Neural crest cell (in vitro differentiated cells): ENCODE measurements around the gene COL20A1. TPM values are rescaled to one million over a fixed set of nuclear protein-coding genes. Genes with fewer than 3 reads are reported as not detected.

Experiments used
- DNase-seq: peaks from one replicate; pipeline ENCODE4 v3.0.0; 2021; ENCODE audit warnings: low read depth, mixed read lengths, low spot score
- H3K27ac Mint-ChIP-seq: one replicate; pipeline ENCODE4 v1.8.0; 2021; ENCODE audit warnings: mild to moderate bottlenecking, mixed read lengths; ENCODE audit not compliant: unreplicated experiment
- H3K27me3 Mint-ChIP-seq: 2 replicates; pipeline ENCODE4 v1.8.0; 2021; ENCODE audit warnings: low read depth, mild to moderate bottlenecking, mixed read lengths
- H3K36me3 Mint-ChIP-seq: 2 replicates; pipeline ENCODE4 v1.8.0; 2021; ENCODE audit warnings: low read depth, mild to moderate bottlenecking, mixed read lengths
- H3K4me1 Mint-ChIP-seq: 2 replicates; pipeline ENCODE4 v1.8.0; 2021; ENCODE audit warnings: mixed read lengths
- H3K4me3 Mint-ChIP-seq: one replicate; pipeline ENCODE4 v1.8.0; 2021; ENCODE audit warnings: mild to moderate bottlenecking, mixed read lengths
- H3K9me3 Mint-ChIP-seq: 2 replicates; pipeline ENCODE4 v1.8.0; 2021; ENCODE audit warnings: mixed read lengths
- total RNA-seq: library from RNA; stranded (reverse); gene quantifications from 2 replicates; pipeline ENCODE4 v1.2.1, GENCODE V29; 2021
- TF ChIP-seq, protein P1 (sequence below): fragments of 200-600 bp; sonication (generic); conservative IDR thresholded peaks from 2 replicates; pipeline ENCODE4 v1.5.0; 2021; ENCODE audit warnings: antibody characterized with exemption, mild to moderate bottlenecking

COL20A1 gene
- total RNA-seq, 1 donor from 2014 or later, result 10.2 TPM

DNA sequence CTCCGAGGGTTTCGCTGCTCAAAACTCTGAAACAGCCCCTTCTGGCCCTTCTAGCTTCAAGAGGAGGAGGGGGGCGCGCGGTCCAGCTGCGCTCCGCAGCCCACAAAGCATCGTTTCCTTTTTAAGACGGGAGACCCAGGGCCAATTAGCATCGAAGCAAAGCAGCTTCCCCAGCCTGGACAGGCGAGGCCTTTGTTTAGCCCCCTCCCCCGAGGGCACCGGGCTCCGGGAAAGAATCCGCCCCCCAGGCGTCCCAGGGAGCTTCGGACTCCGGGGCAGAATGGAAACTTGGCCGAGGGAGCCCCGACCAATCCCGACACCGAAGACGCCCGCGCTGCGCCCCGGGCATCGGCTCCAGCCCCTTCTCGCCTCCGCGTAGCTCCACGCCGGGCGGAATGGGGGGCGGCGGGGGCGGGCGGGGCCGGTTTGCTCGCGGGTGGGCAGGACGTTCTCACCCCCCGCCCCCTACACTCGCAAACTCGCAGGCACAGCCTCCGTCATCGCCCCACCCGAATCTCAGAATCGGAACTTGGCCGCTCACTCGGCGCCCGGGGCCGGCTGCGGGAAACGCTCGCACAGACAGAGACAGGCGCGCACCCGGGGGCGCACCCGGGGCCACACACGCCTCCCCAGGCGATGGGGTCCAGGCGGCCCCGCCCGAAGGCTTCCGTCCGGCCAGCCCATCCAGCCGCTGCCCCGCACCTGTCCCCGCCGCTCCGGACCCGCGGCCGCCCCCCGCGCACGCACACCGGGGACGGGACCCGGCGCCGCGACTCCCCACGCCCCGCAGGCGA lies 39.4 kb upstream of the COL20A1 start:
- H3K4me1 Mint-ChIP-seq, result peaks cover 53% of the 10 kb centered on the region
- H3K4me3 Mint-ChIP-seq, result peak overlapping the region; percentile 92
- peaks cover 2% of the 10 kb centered on the region for H3K27me3 Mint-ChIP-seq
- peak overlapping the region; percentile 93 for H3K27ac Mint-ChIP-seq
- H3K9me3 Mint-ChIP-seq, result no peaks in the 10 kb centered on the region
- TF ChIP-seq, protein P1, sequence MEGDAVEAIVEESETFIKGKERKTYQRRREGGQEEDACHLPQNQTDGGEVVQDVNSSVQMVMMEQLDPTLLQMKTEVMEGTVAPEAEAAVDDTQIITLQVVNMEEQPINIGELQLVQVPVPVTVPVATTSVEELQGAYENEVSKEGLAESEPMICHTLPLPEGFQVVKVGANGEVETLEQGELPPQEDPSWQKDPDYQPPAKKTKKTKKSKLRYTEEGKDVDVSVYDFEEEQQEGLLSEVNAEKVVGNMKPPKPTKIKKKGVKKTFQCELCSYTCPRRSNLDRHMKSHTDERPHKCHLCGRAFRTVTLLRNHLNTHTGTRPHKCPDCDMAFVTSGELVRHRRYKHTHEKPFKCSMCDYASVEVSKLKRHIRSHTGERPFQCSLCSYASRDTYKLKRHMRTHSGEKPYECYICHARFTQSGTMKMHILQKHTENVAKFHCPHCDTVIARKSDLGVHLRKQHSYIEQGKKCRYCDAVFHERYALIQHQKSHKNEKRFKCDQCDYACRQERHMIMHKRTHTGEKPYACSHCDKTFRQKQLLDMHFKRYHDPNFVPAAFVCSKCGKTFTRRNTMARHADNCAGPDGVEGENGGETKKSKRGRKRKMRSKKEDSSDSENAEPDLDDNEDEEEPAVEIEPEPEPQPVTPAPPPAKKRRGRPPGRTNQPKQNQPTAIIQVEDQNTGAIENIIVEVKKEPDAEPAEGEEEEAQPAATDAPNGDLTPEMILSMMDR, result no peak
- peaks cover 4% of the 10 kb centered on the region for H3K36me3 Mint-ChIP-seq
- DNase-seq, result peak; percentile 70

DNA sequence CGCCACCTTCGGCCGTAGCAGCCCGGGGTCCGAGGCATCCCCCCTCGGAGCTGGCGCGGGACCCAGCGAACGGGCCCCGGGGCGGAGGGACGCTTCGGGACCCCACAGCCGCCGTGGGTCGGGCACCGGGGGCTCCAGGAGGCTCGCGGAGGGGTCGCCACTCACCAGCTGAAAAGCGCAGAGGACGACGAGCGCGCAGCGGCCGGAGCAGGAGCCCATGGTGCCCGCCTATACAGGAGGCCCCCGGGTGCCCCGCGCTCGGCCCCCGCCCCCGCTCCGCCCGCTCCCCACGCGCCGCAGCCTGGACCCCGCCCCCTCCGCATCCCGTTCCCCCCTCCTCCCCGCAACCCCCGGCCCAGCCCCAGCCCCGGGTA lies 38.8 kb upstream of the COL20A1 start, which contains the start of gene NKAIN4:
NKAIN4 (minus strand) TSS at position 232 of the 374 bp plus-strand sequence; CDS start at position 219, 13 bp downstream.
- TF ChIP-seq, protein P1, result no peak
- H3K4me3 Mint-ChIP-seq, result peak within 1 kb of the TSS; percentile 92
- peaks cover 4% of the 10 kb centered on the region for H3K36me3 Mint-ChIP-seq
- H3K9me3 Mint-ChIP-seq, result no peaks in the 10 kb centered on the region
- H3K27ac Mint-ChIP-seq, result peak within 1 kb of the TSS; percentile 93
- H3K4me1 Mint-ChIP-seq, result peaks cover 48% of the 10 kb centered on the region
- peaks cover 2% of the 10 kb centered on the region for H3K27me3 Mint-ChIP-seq
- no peak for DNase-seq

DNA sequence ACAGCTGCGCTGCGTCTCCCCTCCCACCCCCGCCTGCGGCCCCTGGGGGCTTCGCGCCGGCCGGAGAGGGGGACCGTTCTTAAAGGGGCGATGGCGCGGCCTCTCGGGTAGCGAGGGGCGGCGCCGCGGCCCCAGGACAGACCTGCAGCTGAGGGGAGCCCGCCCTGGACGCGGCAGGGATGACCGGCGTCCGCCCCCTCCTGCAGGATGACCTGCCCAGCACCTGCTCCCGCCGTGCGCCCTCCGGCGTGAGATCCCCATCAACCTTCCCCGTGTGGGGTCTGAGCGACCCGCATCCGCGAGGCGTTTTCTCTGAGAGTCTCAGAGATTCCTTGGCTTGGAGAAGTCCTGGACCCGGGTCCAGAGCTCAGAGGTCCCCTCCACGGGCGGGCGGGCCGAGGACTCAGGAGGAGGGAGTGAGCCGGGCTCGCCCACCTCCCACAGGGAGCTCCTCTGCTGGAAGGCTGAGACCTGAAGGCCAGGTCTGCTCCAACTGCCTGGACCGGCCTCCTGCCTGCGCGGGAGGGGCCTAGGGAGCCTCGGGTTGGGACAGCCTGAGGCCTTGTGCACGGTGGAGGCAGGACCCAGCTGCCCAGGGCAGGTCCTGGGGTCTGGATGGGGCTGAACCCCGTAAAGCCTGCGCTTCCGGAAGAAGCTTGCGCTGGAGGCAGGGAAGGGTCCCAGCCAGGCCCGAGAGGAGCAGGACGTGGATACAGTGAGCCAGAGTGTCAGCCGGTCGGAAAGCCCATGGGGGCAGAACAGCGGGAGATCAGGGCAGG lies 38.2 kb upstream of the COL20A1 start:
- Mint-ChIP-seq H3K27me3 (peaks cover 2% of the 10 kb centered on the region), H3K4me3 (peak overlapping the region; percentile 81), H3K4me1 (peaks cover 53% of the 10 kb centered on the region), H3K9me3 (no peaks in the 10 kb centered on the region), H3K27ac (peak overlapping the region; percentile 71), H3K36me3 (peaks cover 4% of the 10 kb centered on the region)
- TF ChIP-seq, protein P1, result no peak
- peak; percentile 31 for DNase-seq

DNA sequence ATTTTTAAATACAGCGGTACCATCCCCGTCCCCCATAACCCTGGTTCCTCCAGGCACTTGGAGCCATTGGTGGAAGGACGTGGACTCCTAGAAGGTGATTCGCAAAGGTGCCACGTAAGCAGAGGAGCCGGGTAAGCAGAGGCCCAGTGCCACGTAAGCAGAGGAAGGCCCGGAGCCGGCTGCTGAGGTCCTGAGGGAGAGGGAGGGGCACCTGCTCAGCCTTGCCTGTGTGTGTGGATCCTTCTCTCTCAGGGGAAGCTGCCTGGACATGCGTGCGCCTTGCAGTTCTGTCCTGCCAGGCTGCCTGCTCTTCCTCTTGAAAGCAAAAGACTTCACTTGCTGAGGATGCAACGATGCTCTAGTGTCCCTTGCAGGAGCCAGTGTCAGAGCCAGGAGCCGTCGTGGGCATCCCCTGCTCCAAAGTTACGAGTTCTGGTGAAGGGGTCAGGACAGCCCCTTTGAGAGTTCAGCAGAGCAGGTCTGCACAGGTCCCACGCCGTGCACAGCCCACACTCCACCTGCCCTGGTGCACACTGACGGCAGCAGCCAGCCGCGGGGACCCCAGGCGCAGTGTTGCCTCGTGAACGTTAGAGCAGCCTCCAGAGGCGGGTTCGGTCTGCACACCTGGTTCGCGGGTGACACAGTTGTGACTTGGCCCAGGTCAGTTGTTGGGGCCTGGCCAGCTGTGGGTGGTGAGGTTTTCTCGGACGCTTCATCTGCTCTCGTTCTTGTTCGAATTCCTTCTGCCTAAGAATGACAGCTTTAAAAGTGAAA lies 36.9 kb upstream of the COL20A1 start:
- Mint-ChIP-seq H3K4me1 (peaks cover 49% of the 10 kb centered on the region), H3K36me3 (peaks cover 4% of the 10 kb centered on the region), H3K27me3 (peaks cover 2% of the 10 kb centered on the region), H3K4me3 (peak overlapping the region; percentile 78), H3K27ac (no peak overlapping the region), H3K9me3 (no peaks in the 10 kb centered on the region)
- TF ChIP-seq, protein P1, result no peak
- no peak for DNase-seq

DNA sequence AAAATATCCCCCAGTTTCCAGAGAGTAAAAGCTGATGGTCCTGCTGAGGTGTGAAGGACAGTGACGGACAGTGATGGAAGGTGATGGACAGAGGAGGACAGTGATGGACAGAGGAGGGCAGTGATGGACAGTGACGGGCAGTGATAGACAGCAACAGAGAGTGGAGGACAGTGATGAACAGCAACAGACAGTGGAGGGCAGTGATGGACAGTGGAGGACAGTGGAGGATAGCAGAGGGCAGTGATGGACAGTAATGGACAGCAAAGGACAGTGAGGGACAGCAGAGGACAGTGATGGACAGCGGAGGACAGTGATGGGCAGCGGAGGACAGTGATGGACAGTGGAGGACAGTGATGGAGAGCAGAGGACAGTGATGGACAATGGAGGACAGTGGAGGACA lies 36.0 kb upstream of the COL20A1 start:
- TF ChIP-seq, protein P1, result no peak
- no peak for DNase-seq
- H3K4me1 Mint-ChIP-seq, result peaks cover 51% of the 10 kb centered on the region
- H3K9me3 Mint-ChIP-seq, result no peaks in the 10 kb centered on the region
- H3K27me3 Mint-ChIP-seq, result peaks cover 2% of the 10 kb centered on the region
- H3K27ac Mint-ChIP-seq, result no peak overlapping the region
- peak overlapping the region; percentile 4 for H3K4me3 Mint-ChIP-seq
- H3K36me3 Mint-ChIP-seq, result peaks cover 4% of the 10 kb centered on the region
